OCI-LY3 (cell line): ENCODE results near the gene NPIPA3.
"Not testable (repeated sequence)": the region's sequence is repeated elsewhere in the genome, so short reads cannot be mapped to it uniquely, and the experiment has no call there.

Experiments
- H2AFZ ChIP-seq: fragments of 200-600, 300-600 bp; shearing (Covaris generic); 2 replicates; pipeline ENCODE4 v1.6.0; 2014; ENCODE audit warnings: antibody characterized with exemption, low read depth, low read length
- H3K27ac ChIP-seq: fragments of 200-600, 300-600 bp; sonication (generic); 2 replicates; pipeline ENCODE4 v1.5.1; 2014; ENCODE audit warnings: mild to moderate bottlenecking, low read length, moderate library complexity, mixed read lengths
- H3K27me3 ChIP-seq: fragments of 200-600, 300-600 bp; sonication (generic); 2 replicates; pipeline ENCODE4 v1.6.1; 2014; ENCODE audit warnings: low read depth, low read length, mixed read lengths
- H3K36me3 ChIP-seq: fragments of 200-600, 300-600 bp; sonication (generic); replicated peaks from 2 replicates; pipeline ENCODE3; 2014; ENCODE audit warnings: low read depth, low read length, mixed read lengths
- H3K4me1 ChIP-seq: fragments of 300-600, 200-600 bp; sonication (generic); 2 replicates; pipeline ENCODE4 v1.6.1; 2014; ENCODE audit warnings: low read length, mixed read lengths
- H3K4me2 ChIP-seq: fragments of 200-600, 300-600 bp; sonication (generic); 2 replicates; pipeline ENCODE4 v1.6.1; 2014; ENCODE audit warnings: low read length, mixed read lengths
- H3K4me3 ChIP-seq: fragments of 300-600, 200-600 bp; sonication (generic); 2 replicates; pipeline ENCODE4 v1.5.1; 2014; ENCODE audit warnings: antibody characterized with exemption, mild to moderate bottlenecking, low read length, moderate library complexity
- H3K79me2 ChIP-seq: fragments of 300-600, 200-600 bp; shearing (Covaris generic); 2 replicates; pipeline ENCODE4 v1.6.1; 2014; ENCODE audit warnings: mild to moderate bottlenecking, low read length, mixed read lengths
- H3K9ac ChIP-seq: fragments of 300-600, 200-600 bp; shearing (Covaris generic); 2 replicates; pipeline ENCODE4 v1.6.0; 2014; ENCODE audit warnings: mild to moderate bottlenecking, low read length, moderate library complexity
- H3K9me3 ChIP-seq: fragments of 200-600, 300-600 bp; shearing (Covaris generic); 2 replicates; pipeline ENCODE4 v1.6.1; 2014; ENCODE audit warnings: low read length, mixed read lengths; ENCODE audit not compliant: insufficient read depth
- H4K20me1 ChIP-seq: fragments of 200-600, 300-600 bp; sonication (generic); 2 replicates; pipeline ENCODE4 v1.6.1; 2016; ENCODE audit warnings: low read length, mixed read lengths; ENCODE audit not compliant: insufficient read depth
- CTCF ChIP-seq: fragments of 200-600, 300-600 bp; sonication (generic); IDR thresholded peaks from 2 replicates; pipeline ENCODE4 v1.5.1; 2014; ENCODE audit warnings: antibody characterized with exemption, low read length, low read depth
- EZH2phosphoT487 ChIP-seq: fragments of 200-600 bp; shearing (Covaris generic); IDR thresholded peaks from 2 replicates; pipeline ENCODE4 v1.6.1; 2018; ENCODE audit warnings: antibody characterized with exemption, mixed run types, low read depth

Gene NPIPA3

GRCh38 chr16:14678748-14679497 is 24.3 kb upstream of the NPIPA3 start:
- Histone ChIP-seq H4K20me1 (no peaks in the 10 kb centered on the region), H2AFZ (no peak overlapping the region), H3K9me3 (no peaks in the 10 kb centered on the region), H3K36me3 (no peaks in the 10 kb centered on the region), H3K27ac (no peak overlapping the region), H3K79me2 (no peaks in the 10 kb centered on the region), H3K4me3 (no peak overlapping the region), H3K9ac (no peak overlapping the region), H3K27me3 (no peaks in the 10 kb centered on the region), H3K4me2 (no peak overlapping the region), H3K4me1 (no peaks in the 10 kb centered on the region)
- no peak for TF ChIP-seq EZH2phosphoT487
- TF ChIP-seq CTCF, result no peak

GRCh38 chr16:14680396-14680795 is 22.8 kb upstream of the NPIPA3 start:
- not testable (repeated sequence) for H2AFZ ChIP-seq, H3K36me3 ChIP-seq, H3K4me2 ChIP-seq, H3K9ac ChIP-seq, H3K27ac ChIP-seq, H3K4me3 ChIP-seq, H3K4me1 ChIP-seq, H3K9me3 ChIP-seq, H3K79me2 ChIP-seq, H3K27me3 ChIP-seq, H4K20me1 ChIP-seq

- H3K4me2 ChIP-seq, result no peak overlapping the region
- no peaks in the 10 kb centered on the region for H3K9me3 ChIP-seq
- no peaks in the 10 kb centered on the region for H3K4me1 ChIP-seq
- H4K20me1 ChIP-seq, result no peaks in the 10 kb centered on the region
- no peaks in the 10 kb centered on the region for H3K79me2 ChIP-seq
- H3K27ac ChIP-seq, result no peak overlapping the region
- TF ChIP-seq EZH2phosphoT487, result no peak
- no peak for TF ChIP-seq CTCF
- H3K4me3 ChIP-seq, result no peak overlapping the region
- H3K27me3 ChIP-seq, result no peaks in the 10 kb centered on the region
- H2AFZ ChIP-seq, result no peak overlapping the region
- no peak overlapping the region for H3K9ac ChIP-seq
- no peaks in the 10 kb centered on the region for H3K36me3 ChIP-seq
These were observed 22.1 kb upstream of the NPIPA3 start for GRCh38 chr16:14681115-14681514.

GRCh38 chr16:14682121-14682520 is 21.1 kb upstream of the NPIPA3 start:
- Histone ChIP-seq H3K4me1 (no peaks in the 10 kb centered on the region), H3K27me3 (no peaks in the 10 kb centered on the region), H3K36me3 (no peaks in the 10 kb centered on the region), H3K79me2 (no peaks in the 10 kb centered on the region), H3K9me3 (no peaks in the 10 kb centered on the region), H3K27ac (no peak overlapping the region), H3K4me2 (no peak overlapping the region), H4K20me1 (no peaks in the 10 kb centered on the region), H2AFZ (no peak overlapping the region), H3K4me3 (no peak overlapping the region), H3K9ac (no peak overlapping the region)
- TF ChIP-seq CTCF, result no peak
- no peak for TF ChIP-seq EZH2phosphoT487

- H3K27ac ChIP-seq, H3K36me3 ChIP-seq, H3K4me1 ChIP-seq, H3K4me3 ChIP-seq, H3K79me2 ChIP-seq, H3K4me2 ChIP-seq, H3K27me3 ChIP-seq, H4K20me1 ChIP-seq, H3K9ac ChIP-seq, H3K9me3 ChIP-seq, H2AFZ ChIP-seq: not testable (repeated sequence)
These were observed 17.1 kb upstream of the NPIPA3 start for GRCh38 chr16:14685870-14686793.

GRCh38 chr16:14694129-14694528 is 9.1 kb upstream of the NPIPA3 start, which contains the start of gene PLA2G10:
Gene PLA2G10, minus strand, starts transcription at chr16:14694308. Its CDS starts 79 bp downstream, at chr16:14694229.
- H3K79me2 ChIP-seq, H3K27me3 ChIP-seq, H3K9ac ChIP-seq, H4K20me1 ChIP-seq, H3K4me2 ChIP-seq, H3K4me1 ChIP-seq, H3K36me3 ChIP-seq, H3K4me3 ChIP-seq, H3K9me3 ChIP-seq, H3K27ac ChIP-seq, H2AFZ ChIP-seq: not testable (repeated sequence)

GRCh38 chr16:14701859-14702258 is 1.4 kb upstream of the NPIPA3 start:
- not testable (repeated sequence) for H4K20me1 ChIP-seq, H3K4me2 ChIP-seq, H3K27me3 ChIP-seq, H3K9ac ChIP-seq, H3K4me3 ChIP-seq, H3K9me3 ChIP-seq, H3K36me3 ChIP-seq, H2AFZ ChIP-seq, H3K79me2 ChIP-seq, H3K27ac ChIP-seq, H3K4me1 ChIP-seq
